Astrocyte (in vitro differentiated cells and primary cell): ENCODE measurements around the gene YEATS4.

Experiments
- EZH2 ChIP-seq: IDR thresholded peaks from 2 replicates; pipeline ENCODE4 v1.6.1; 2012; ENCODE audit warnings: mild to moderate bottlenecking, low read length, inconsistent platforms; ENCODE audit not compliant: insufficient read depth
- TF ChIP-seq, protein P1 (sequence below): IDR thresholded peaks from 2 replicates; pipeline ENCODE4 v1.5.1; 2011; ENCODE audit warnings: low read depth, mild to moderate bottlenecking, inconsistent platforms, low read length, moderate library complexity; ENCODE audit not compliant: insufficient read depth

DNA sequence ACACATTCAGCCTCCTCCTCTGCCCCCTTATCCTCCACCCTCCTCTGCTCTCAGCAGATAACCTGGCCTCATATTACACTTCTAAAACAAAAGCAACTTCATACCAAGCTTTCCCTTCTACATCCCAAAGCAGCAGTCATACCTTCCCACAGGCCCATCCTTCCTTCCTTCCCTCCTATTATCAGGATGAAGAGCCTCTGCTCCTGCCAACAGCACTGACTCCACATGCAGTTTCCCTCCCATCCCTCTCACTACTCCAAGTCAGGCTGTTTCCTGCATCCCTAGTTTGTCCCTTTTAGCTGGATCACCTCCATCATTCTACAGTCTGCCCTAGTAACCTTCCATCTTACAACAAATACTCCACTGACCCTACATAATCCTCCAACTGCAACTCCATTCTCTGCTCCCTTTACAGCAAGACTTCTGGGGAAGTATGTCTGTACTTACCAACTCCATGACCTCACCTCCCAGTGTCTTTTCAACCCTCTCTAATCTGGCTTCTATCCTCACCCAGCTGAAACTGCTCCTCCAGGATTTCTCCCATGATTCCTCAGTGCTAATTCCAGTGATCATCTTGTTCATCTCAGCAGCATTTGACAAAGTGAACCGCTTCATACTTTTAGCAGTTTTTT, 4.9 kb upstream of the YEATS4 start:
- TF ChIP-seq, protein P1, sequence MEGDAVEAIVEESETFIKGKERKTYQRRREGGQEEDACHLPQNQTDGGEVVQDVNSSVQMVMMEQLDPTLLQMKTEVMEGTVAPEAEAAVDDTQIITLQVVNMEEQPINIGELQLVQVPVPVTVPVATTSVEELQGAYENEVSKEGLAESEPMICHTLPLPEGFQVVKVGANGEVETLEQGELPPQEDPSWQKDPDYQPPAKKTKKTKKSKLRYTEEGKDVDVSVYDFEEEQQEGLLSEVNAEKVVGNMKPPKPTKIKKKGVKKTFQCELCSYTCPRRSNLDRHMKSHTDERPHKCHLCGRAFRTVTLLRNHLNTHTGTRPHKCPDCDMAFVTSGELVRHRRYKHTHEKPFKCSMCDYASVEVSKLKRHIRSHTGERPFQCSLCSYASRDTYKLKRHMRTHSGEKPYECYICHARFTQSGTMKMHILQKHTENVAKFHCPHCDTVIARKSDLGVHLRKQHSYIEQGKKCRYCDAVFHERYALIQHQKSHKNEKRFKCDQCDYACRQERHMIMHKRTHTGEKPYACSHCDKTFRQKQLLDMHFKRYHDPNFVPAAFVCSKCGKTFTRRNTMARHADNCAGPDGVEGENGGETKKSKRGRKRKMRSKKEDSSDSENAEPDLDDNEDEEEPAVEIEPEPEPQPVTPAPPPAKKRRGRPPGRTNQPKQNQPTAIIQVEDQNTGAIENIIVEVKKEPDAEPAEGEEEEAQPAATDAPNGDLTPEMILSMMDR = no peak
- TF ChIP-seq EZH2 = no peak
